Right lobe of liver (tissue), 4 donors: ENCODE results near the gene MRPL58.

Source experiments
- CTCF ChIP-seq, 4 donors: fragments of 200-600 bp in 3 of 4; fragments of 450-650 bp in 1 of 4; IDR thresholded peaks; one replicate each; pipeline versions ENCODE4 v1.5.1 to v1.8.0; 2016 to 2022; ENCODE audit warnings: antibody characterized with exemption in 4 of 4, mild to moderate bottlenecking in 2 of 4
- POLR2A ChIP-seq: fragments of 450-650 bp; IDR thresholded peaks from one replicate; pipeline ENCODE4 v1.6.1; 2017; ENCODE audit warnings: antibody characterized with exemption, mild to moderate bottlenecking
- donor health status: DM: no; HTN: no; CAD: no.
- donor health status: DM: no; HTN: no; CAD: no.
- donor health status: DM: no; HTN: yes; CAD: no.

- TF ChIP-seq CTCF (IDR thresholded peaks at IDR 0.05) = no peak
- no peak for TF ChIP-seq POLR2A
These were observed 48.8 kb upstream of the MRPL58 start for GRCh38 chr17:74963656-74964055.
